Endothelial cell of umbilical vein (primary cell): ENCODE measurements around the gene HIVEP3. TPM values are rescaled to one million over a fixed set of nuclear protein-coding genes. Genes with fewer than 3 reads are reported as not detected.

Source experiments
- BruUV-seq: library from RNA; stranded (reverse); fragments of 400-500 nt; replicated peaks from 2 replicates; lab custom pipeline; 2021; lab: Mats Ljungman, UMichigan
- CTCF ChIA-PET: fragments of 300-600, 350-600 bp; sonication (Branson Sonifier 250); formaldehyde crosslinking; loops from one replicate; lab custom pipeline; 2021; ENCODE audit warnings: antibody characterized with exemption, inconsistent platforms; lab: Charles Lee
- POLR2A ChIA-PET: fragments of 300-600, 350-600 bp; sonication (Branson Sonifier 250); formaldehyde crosslinking; loops from one replicate; lab custom pipeline; 2021; ENCODE audit warnings: antibody characterized with exemption, inconsistent platforms; lab: Charles Lee
- DNase-seq: peaks from one replicate; pipeline ENCODE4 v3.0.0-alpha.2; 2011; ENCODE audit warnings: low read depth, low spot score
- FAIRE-seq: peaks from 2 replicates; lab custom pipeline; 2011; peaks lifted over from hg19 to GRCh38; lab: Jason Lieb, UNC
- H2AFZ ChIP-seq: 2 replicates; pipeline ENCODE4 v1.6.0; 2012; ENCODE audit warnings: low read depth, low read length, control low read depth, inconsistent platforms
- H3K27ac ChIP-seq: 2 replicates; pipeline ENCODE4 v1.5.1; 2011; ENCODE audit warnings: low read depth, mild to moderate bottlenecking, control low read depth, low read length, moderate library complexity; ENCODE audit not compliant: insufficient read depth
- H3K27me3 ChIP-seq, 2 experiments: 2 replicates each; pipeline versions ENCODE4 v1.6.0 to v1.6.1; 2011; ENCODE audit warnings: low read length in 2 of 2, mixed read lengths in 1 of 2; ENCODE audit not compliant: control insufficient read depth in 2 of 2, insufficient read depth in 2 of 2
- H3K36me3 ChIP-seq, 2 experiments: 2 replicates in 1 of 2; 3 replicates in 1 of 2; pipeline ENCODE4 v1.5.1; 2011; ENCODE audit warnings: low read length in 2 of 2, mild to moderate bottlenecking in 1 of 2, moderate library complexity in 1 of 2; ENCODE audit not compliant: control insufficient read depth in 2 of 2, insufficient read depth in 2 of 2; ENCODE audit errors: extremely low read depth in 1 of 2
- H3K4me1 ChIP-seq: 3 replicates; pipeline ENCODE4 v1.5.1; 2011; ENCODE audit warnings: mild to moderate bottlenecking, low read length; ENCODE audit not compliant: control insufficient read depth, insufficient read depth; ENCODE audit errors: extremely low read depth
- H3K4me2 ChIP-seq: 2 replicates; pipeline ENCODE4 v1.6.1; 2011; ENCODE audit warnings: low read length, control low read depth, mixed read lengths; ENCODE audit not compliant: insufficient read depth
- H3K4me3 ChIP-seq, 3 experiments: fragments of 200-600 bp in 1 of 3; sonication (generic), shearing (Covaris generic) in 1 of 3; replicated peaks in 1 of 3; 2 replicates each; pipeline ENCODE4 v1.5.1; 2011 to 2016; ENCODE audit warnings: control low read depth in 3 of 3, low read length in 3 of 3, mild to moderate bottlenecking in 2 of 3, inconsistent platforms in 1 of 3, low read depth in 1 of 3, moderate library complexity in 1 of 3; ENCODE audit not compliant: insufficient read depth in 1 of 3
- H3K79me2 ChIP-seq: 2 replicates; pipeline ENCODE4 v1.6.0; 2012; ENCODE audit warnings: low read length, inconsistent platforms; ENCODE audit not compliant: control insufficient read depth, insufficient read depth
- H3K9ac ChIP-seq: replicated peaks from 2 replicates; pipeline ENCODE3; 2011; ENCODE audit warnings: low read length, control low read depth; ENCODE audit not compliant: insufficient read depth; ENCODE audit errors: extremely low read depth
- H3K9me1 ChIP-seq: replicated peaks from 3 replicates; pipeline ENCODE4 v1.6.0; 2011; ENCODE audit warnings: mild to moderate bottlenecking, low read length; ENCODE audit not compliant: control insufficient read depth, insufficient read depth; ENCODE audit errors: extremely low read depth
- H3K9me3 ChIP-seq: replicated peaks from 2 replicates; pipeline ENCODE4 v1.5.1; 2012; ENCODE audit warnings: low read length, inconsistent platforms; ENCODE audit not compliant: control insufficient read depth, insufficient read depth
- H4K20me1 ChIP-seq: replicated peaks from 2 replicates; pipeline ENCODE3; 2011; ENCODE audit warnings: mild to moderate bottlenecking, low read length; ENCODE audit not compliant: control insufficient read depth, insufficient read depth; ENCODE audit errors: extremely low read depth
- EZH2 ChIP-seq: IDR thresholded peaks from 2 replicates; pipeline ENCODE4 v1.6.1; 2012; ENCODE audit warnings: borderline replicate concordance, low read depth, mild to moderate bottlenecking, moderate library complexity, low read length, inconsistent platforms; ENCODE audit not compliant: severe bottlenecking
- FOS ChIP-seq: IDR thresholded peaks from 2 replicates; pipeline ENCODE4 v1.6.1; 2011; ENCODE audit warnings: mild to moderate bottlenecking, low read length, moderate library complexity, borderline replicate concordance; ENCODE audit not compliant: insufficient read depth
- GATA2 ChIP-seq: IDR thresholded peaks from 2 replicates; pipeline ENCODE4 v1.7.0; 2011; ENCODE audit warnings: low read depth, mild to moderate bottlenecking, moderate library complexity, mixed read lengths, low read length; ENCODE audit not compliant: insufficient read length, insufficient read depth
- JUN ChIP-seq: IDR thresholded peaks from 2 replicates; pipeline ENCODE4 v1.6.1; 2011; ENCODE audit warnings: borderline replicate concordance, low read depth; ENCODE audit not compliant: insufficient read length, insufficient read depth
- MYC ChIP-seq: IDR thresholded peaks from one replicate; pipeline ENCODE4 v1.6.1; 2011; ENCODE audit warnings: mild to moderate bottlenecking, low read depth, low read length
- POLR2A ChIP-seq: IDR thresholded peaks from 2 replicates; pipeline ENCODE4 v1.6.1; 2012; ENCODE audit warnings: low read depth, mild to moderate bottlenecking, control low read depth, low read length
- POLR2AphosphoS5 ChIP-seq: IDR thresholded peaks from 2 replicates; pipeline ENCODE4 v1.6.1; 2012; ENCODE audit warnings: low read depth, mild to moderate bottlenecking, control low read depth, low read length, moderate library complexity; ENCODE audit not compliant: insufficient read depth
- dilution Hi-C: fragments of 300-500 bp; cut with MboI; formaldehyde crosslinking; loops from one replicate; pipeline ENCODE4 v1.15.0; 2019; ENCODE audit warnings: low sequenced_read_pairs; ENCODE audit not compliant: extremely low pct_ligation_motif_present
- intact Hi-C: fragments of 100-400 bp; cut with micrococcal nuclease; formaldehyde crosslinking; loops from one replicate; pipeline ENCODE4 v1.10.0; 2022
- polyA plus RNA-seq, 4 experiments: library from polyadenylated mRNA; depleted of rRNA in 3 of 4; stranded (reverse) in 3 of 4; unstranded in 1 of 4; fragments of >200 nt; gene quantifications; 2 replicates each; pipeline versions ENCODE4 v1.2.1 to v1.2.3, GENCODE V29; 2011 to 2012; ENCODE audit warnings: missing spikeins in 1 of 4
- total RNA-seq: library from RNA; stranded (reverse); gene quantifications from 2 replicates; pipeline ENCODE4 v1.2.3, GENCODE V29; 2021
- TF ChIP-seq, protein P1 (sequence below), 2 donors: IDR thresholded peaks; 1 replicate in 1 of 2; 2 replicates in 1 of 2; pipeline ENCODE4 v1.5.1; 2011; ENCODE audit warnings: low read length in 2 of 2, mild to moderate bottlenecking in 2 of 2, moderate library complexity in 2 of 2, control low read depth in 1 of 2, inconsistent platforms in 1 of 2, low read depth in 1 of 2; ENCODE audit not compliant: insufficient read depth in 1 of 2; ENCODE audit errors: extremely low read depth in 1 of 2

The HIVEP3 gene
- total and polyA plus RNA-seq, 2 donors (not counting 3 experiments of a cell fraction or from before 2014, with no cell fraction given): 3.4 to 4.0 TPM

DNA sequence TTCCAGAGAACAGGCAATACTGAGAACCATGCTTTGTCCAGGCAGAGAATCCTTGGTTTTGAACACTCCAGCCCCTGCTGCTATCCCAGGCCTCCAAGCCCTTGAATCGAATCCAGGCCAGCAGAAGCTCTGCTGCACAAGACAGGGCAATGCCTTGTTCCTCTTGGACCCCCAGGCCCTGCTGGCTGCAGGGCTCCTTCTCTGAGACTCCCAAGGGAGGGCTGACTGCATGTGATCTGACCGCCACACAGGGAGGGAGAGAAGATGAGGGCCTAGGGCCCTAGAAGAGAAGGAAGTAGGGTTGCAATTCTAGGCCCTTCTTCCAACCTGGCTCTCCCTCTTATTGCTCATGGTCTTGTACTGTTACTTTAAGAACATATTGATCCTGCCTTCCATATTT is 273.7 kb downstream of the HIVEP3 start:
- TF ChIP-seq, protein P1, sequence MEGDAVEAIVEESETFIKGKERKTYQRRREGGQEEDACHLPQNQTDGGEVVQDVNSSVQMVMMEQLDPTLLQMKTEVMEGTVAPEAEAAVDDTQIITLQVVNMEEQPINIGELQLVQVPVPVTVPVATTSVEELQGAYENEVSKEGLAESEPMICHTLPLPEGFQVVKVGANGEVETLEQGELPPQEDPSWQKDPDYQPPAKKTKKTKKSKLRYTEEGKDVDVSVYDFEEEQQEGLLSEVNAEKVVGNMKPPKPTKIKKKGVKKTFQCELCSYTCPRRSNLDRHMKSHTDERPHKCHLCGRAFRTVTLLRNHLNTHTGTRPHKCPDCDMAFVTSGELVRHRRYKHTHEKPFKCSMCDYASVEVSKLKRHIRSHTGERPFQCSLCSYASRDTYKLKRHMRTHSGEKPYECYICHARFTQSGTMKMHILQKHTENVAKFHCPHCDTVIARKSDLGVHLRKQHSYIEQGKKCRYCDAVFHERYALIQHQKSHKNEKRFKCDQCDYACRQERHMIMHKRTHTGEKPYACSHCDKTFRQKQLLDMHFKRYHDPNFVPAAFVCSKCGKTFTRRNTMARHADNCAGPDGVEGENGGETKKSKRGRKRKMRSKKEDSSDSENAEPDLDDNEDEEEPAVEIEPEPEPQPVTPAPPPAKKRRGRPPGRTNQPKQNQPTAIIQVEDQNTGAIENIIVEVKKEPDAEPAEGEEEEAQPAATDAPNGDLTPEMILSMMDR (IDR thresholded peaks at IDR 0.05; ENCODE audit: extremely low read depth in 1 of 2, insufficient read depth in 1 of 2, low read depth in 1 of 2, low read length in 2 of 2): no peak
- TF ChIP-seq MYC: no peak
- no peak for TF ChIP-seq FOS
- no peak for TF ChIP-seq GATA2
- TF ChIP-seq POLR2A: no peak
- TF ChIP-seq EZH2: no peak
- no peak for TF ChIP-seq JUN
- no peak for TF ChIP-seq POLR2AphosphoS5
- CTCF ChIA-PET: interaction anchor here (1.5 kb wide), 1 partner anchor 8 kb away, joined by 3 read pairs; no protein-coding TSS in a partner anchor
- H3K79me2 ChIP-seq: no peaks in the 10 kb centered on the region
- no peak overlapping the region for H3K4me3 ChIP-seq
- H3K9me1 ChIP-seq: no peaks in the 10 kb centered on the region
- intact Hi-C loops (no loop called here), dilution Hi-C loops (no loop called here)
- no peaks in the 10 kb centered on the region for H4K20me1 ChIP-seq
- H3K36me3 ChIP-seq: no peaks in the 10 kb centered on the region
- no peaks in the 10 kb centered on the region for H3K27me3 ChIP-seq
- no peak overlapping the region for H2AFZ ChIP-seq
- POLR2A ChIA-PET: no interaction called here
- FAIRE-seq (no peak), DNase-seq (no peak)
- H3K9me3 ChIP-seq: no peaks in the 10 kb centered on the region
- H3K27ac ChIP-seq: no peak overlapping the region
- peaks cover 7% of the 10 kb centered on the region for H3K4me1 ChIP-seq
- no TSS peak for BruUV-seq
- H3K9ac ChIP-seq: no peak overlapping the region
- H3K4me2 ChIP-seq: no peak overlapping the region
